OCI-LY7 (cell line): Measurements from ENCODE around the gene TCL1A. TPM values are rescaled to one million over a fixed set of nuclear protein-coding genes. Genes with fewer than 3 reads are reported as not detected.

Experiments used
- BruUV-seq: library from RNA; stranded (reverse); fragments of 400-500 nt; replicated peaks from 2 replicates; lab custom pipeline; 2021; lab: Mats Ljungman, UMichigan
- CTCF ChIA-PET: fragments of 300-600 bp; sonication (Branson Sonifier 250); formaldehyde crosslinking; loops from one replicate; lab custom pipeline; 2022; ENCODE audit warnings: antibody characterized with exemption; ENCODE audit not compliant: unreplicated experiment; lab: Charles Lee
- POLR2A ChIA-PET: fragments of 300-600 bp; sonication (Branson Sonifier 250); formaldehyde crosslinking; loops from one replicate; lab custom pipeline; 2022; ENCODE audit warnings: antibody characterized with exemption; lab: Charles Lee
- DNase-seq: peaks from one replicate; pipeline ENCODE4 v3.0.0-alpha.2; 2015; ENCODE audit warnings: low spot score
- H2AFZ ChIP-seq: fragments of 200-600 bp; sonication (generic), shearing (Covaris generic); 2 replicates; pipeline ENCODE4 v1.6.1; 2014; ENCODE audit warnings: mild to moderate bottlenecking, antibody characterized with exemption, low read length, moderate library complexity
- H3K27ac ChIP-seq: fragments of 200-600 bp; sonication (generic); 2 replicates; pipeline ENCODE4 v1.5.1; 2014; ENCODE audit warnings: mixed run types, low read depth, mild to moderate bottlenecking, moderate library complexity, low read length, inconsistent platforms; ENCODE audit not compliant: poor library complexity, severe bottlenecking
- H3K36me3 ChIP-seq: fragments of 200-600 bp; sonication (generic); 2 replicates; pipeline ENCODE4 v1.6.1; 2014; ENCODE audit warnings: mild to moderate bottlenecking, antibody characterized with exemption, low read length, moderate library complexity, mixed read lengths; ENCODE audit not compliant: insufficient read depth
- H3K4me1 ChIP-seq: fragments of 200-600 bp; sonication (generic); 2 replicates; pipeline ENCODE4 v1.5.1; 2014; ENCODE audit warnings: mild to moderate bottlenecking, low read length; ENCODE audit not compliant: insufficient read depth, poor library complexity, severe bottlenecking
- H3K4me2 ChIP-seq: fragments of 200-600 bp; sonication (generic); 2 replicates; pipeline ENCODE4 v1.6.1; 2014; ENCODE audit warnings: mild to moderate bottlenecking, low read length
- H3K4me3 ChIP-seq: fragments of 200-600 bp; sonication (generic); 2 replicates; pipeline ENCODE4 v1.5.1; 2014; ENCODE audit warnings: mild to moderate bottlenecking, low read depth, low read length; ENCODE audit not compliant: poor library complexity, severe bottlenecking
- H3K79me2 ChIP-seq: fragments of 200-600 bp; sonication (generic); 2 replicates; pipeline ENCODE4 v1.6.1; 2016; ENCODE audit warnings: low read depth, mild to moderate bottlenecking, low read length, moderate library complexity, mixed read lengths; ENCODE audit not compliant: insufficient read depth
- H3K9me2 ChIP-seq: fragments of 200-600 bp; sonication (generic); 2 replicates; pipeline ENCODE4 v1.6.1; 2016; ENCODE audit warnings: mild to moderate bottlenecking, low read length, mixed read lengths; ENCODE audit not compliant: insufficient read depth
- H3K9me3 ChIP-seq: fragments of 200-600 bp; sonication (generic); 2 replicates; pipeline ENCODE4 v1.6.1; 2014; ENCODE audit warnings: mild to moderate bottlenecking, mixed run types, low read length, mixed read lengths
- H4K20me1 ChIP-seq: fragments of 200-600 bp; sonication (generic); 2 replicates; pipeline ENCODE4 v1.6.1; 2014; ENCODE audit warnings: mild to moderate bottlenecking, antibody characterized with exemption, low read length, moderate library complexity, mixed read lengths; ENCODE audit not compliant: insufficient read depth
- EZH2phosphoT487 ChIP-seq: fragments of 200-600 bp; sonication (generic); IDR thresholded peaks from 2 replicates; pipeline ENCODE4 v1.6.1; 2018; ENCODE audit warnings: low read depth, borderline replicate concordance, mild to moderate bottlenecking, mixed run types, antibody characterized with exemption, low read length, moderate library complexity, mixed read lengths
- intact Hi-C: fragments of 100-400 bp; cut with micrococcal nuclease; formaldehyde crosslinking; loops from one replicate; pipeline ENCODE4 v1.10.0; 2022; ENCODE audit not compliant: unreplicated experiment
- total RNA-seq, 2 experiments: library from RNA; depleted of rRNA in 1 of 2; stranded (reverse); fragments of >200 nt in 1 of 2; shearing (Covaris generic) in 1 of 2; gene quantifications; 2 replicates each; pipeline ENCODE4 v1.2.3, GENCODE V29; 2014 to 2022
- TF ChIP-seq, protein P1 (sequence below): fragments of 200-600 bp; sonication (generic); conservative IDR thresholded peaks from 2 replicates; pipeline ENCODE4 v1.5.1; 2014; ENCODE audit warnings: mild to moderate bottlenecking, antibody characterized with exemption, low read length, moderate library complexity, mixed read lengths

TCL1A gene
- total RNA-seq, 2 experiments from 2014 or later, result 574 to 1,441 TPM

DNA sequence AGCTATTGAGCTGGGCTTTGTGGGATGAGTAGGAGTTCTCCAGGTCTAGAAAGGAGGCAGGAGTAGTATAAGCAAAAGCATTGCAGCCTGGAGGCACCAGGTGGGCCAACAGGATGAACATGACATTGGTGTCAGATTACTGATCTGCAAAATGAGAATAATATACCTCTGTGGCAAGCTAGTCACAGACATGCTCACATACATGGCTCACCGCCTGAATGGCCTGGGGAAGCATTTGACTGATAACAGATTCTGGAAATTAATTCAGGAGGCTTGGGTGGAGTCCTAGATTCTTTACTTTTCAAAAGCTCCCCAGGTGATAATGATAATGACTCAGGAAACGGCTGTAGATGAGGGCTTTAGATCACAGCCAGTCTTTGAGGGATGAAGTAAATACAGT, 27.0 kb downstream of the TCL1A start:
- Histone ChIP-seq H3K36me3 (no peaks in the 10 kb centered on the region), H4K20me1 (no peaks in the 10 kb centered on the region), H3K9me2 (no peaks in the 10 kb centered on the region), H3K9me3 (no peaks in the 10 kb centered on the region), H3K79me2 (no peaks in the 10 kb centered on the region), H3K4me1 (peaks cover 47% of the 10 kb centered on the region), H3K4me3 (peak overlapping the region; percentile 42), H2AFZ (no peak overlapping the region), H3K27ac (peak overlapping the region; percentile 28), H3K4me2 (peak overlapping the region; percentile 72)
- DNase-seq, result peak; percentile 55
- POLR2A ChIA-PET, result interaction anchor here (1.0 to 11.3 kb wide), 3 partner anchors 10 to 74 kb away, joined by 3 to 187 read pairs (median 8); no protein-coding TSS in a partner anchor
- CTCF ChIA-PET, result interaction anchor here (1.3 kb wide), 1 partner anchor 13 kb away, joined by 4 read pairs; no protein-coding TSS in a partner anchor
- TF ChIP-seq EZH2phosphoT487, result no peak
- TF ChIP-seq, protein P1, sequence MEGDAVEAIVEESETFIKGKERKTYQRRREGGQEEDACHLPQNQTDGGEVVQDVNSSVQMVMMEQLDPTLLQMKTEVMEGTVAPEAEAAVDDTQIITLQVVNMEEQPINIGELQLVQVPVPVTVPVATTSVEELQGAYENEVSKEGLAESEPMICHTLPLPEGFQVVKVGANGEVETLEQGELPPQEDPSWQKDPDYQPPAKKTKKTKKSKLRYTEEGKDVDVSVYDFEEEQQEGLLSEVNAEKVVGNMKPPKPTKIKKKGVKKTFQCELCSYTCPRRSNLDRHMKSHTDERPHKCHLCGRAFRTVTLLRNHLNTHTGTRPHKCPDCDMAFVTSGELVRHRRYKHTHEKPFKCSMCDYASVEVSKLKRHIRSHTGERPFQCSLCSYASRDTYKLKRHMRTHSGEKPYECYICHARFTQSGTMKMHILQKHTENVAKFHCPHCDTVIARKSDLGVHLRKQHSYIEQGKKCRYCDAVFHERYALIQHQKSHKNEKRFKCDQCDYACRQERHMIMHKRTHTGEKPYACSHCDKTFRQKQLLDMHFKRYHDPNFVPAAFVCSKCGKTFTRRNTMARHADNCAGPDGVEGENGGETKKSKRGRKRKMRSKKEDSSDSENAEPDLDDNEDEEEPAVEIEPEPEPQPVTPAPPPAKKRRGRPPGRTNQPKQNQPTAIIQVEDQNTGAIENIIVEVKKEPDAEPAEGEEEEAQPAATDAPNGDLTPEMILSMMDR, result no peak
- intact Hi-C loops, result no loop called here
- BruUV-seq, result no TSS peak

DNA sequence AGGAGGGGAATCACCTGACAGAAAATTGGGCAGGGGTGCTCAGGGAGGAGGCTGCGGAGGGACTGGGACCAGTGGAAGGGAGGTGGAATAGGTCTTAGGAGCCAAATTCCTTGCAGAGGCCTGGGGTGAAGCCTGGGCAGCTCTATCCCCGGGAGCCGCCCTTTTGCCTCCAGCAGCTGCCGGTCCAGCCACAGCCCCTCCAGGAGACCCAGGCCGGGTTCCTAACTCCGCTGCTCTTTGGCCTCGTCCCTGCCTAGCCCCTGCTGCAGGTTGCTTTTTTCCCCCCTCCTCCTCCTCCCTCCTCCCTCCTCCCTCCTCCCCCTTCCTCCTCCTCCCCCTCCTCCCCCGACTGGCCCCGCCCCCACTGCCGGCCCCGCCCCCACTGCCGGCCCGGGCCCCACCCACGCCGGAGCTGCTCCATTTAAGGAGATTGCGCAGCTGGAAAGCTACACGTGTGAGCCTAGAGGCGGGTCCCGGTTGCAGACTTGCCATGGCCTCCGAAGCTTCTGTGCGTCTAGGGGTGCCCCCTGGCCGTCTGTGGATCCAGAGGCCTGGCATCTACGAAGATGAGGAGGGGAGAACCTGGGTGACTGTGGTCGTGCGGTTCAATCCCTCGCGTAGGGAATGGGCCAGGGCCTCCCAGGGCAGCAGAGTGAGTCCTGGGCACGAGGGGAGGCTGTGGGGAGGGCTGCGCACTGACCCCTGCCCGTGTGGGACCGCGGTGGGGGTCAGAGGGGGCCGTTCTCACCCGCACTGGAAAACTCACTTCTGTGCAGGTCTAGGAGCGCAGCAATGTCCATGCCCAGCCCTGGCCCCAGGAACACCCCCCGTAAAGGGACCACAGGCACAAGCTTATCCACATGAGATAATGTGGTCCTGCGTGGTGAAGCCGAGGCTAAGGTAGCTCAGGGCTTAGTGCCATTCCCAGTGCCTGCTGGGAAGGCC, 27.7 kb downstream of the TCL1A start, which contains the start of gene TCL1B:
TSS of gene TCL1B (plus strand) at position 449 of the 945 bp plus-strand sequence. CDS start at position 491, 42 bp downstream.
- H3K36me3 ChIP-seq, result no peaks in the 10 kb centered on the region
- H3K27ac ChIP-seq, result peak within 1 kb of the TSS; percentile 28
- peak within 1 kb of the TSS; percentile 72 for H3K4me2 ChIP-seq
- H3K4me3 ChIP-seq, result peak within 1 kb of the TSS; percentile 42
- POLR2A ChIA-PET, result interaction anchor here (0.7 to 11.3 kb wide), 7 partner anchors 9 to 122 kb away, joined by 3 to 187 read pairs (median 5); no protein-coding TSS in a partner anchor
- intact Hi-C loops, result no loop called here
- H4K20me1 ChIP-seq, result no peaks in the 10 kb centered on the region
- no peak for DNase-seq
- no peaks in the 10 kb centered on the region for H3K9me2 ChIP-seq
- H3K4me1 ChIP-seq, result peaks cover 49% of the 10 kb centered on the region
- H3K79me2 ChIP-seq, result no peaks in the 10 kb centered on the region
- TF ChIP-seq, protein P1, result no peak
- TF ChIP-seq EZH2phosphoT487, result no peak
- no peaks in the 10 kb centered on the region for H3K9me3 ChIP-seq
- CTCF ChIA-PET, result interaction anchor here (1.0 to 1.3 kb wide), 3 partner anchors 12 to 75 kb away, joined by 3 to 4 read pairs (median 4); no protein-coding TSS in a partner anchor
- H2AFZ ChIP-seq, result no peak within 1 kb of the TSS; the same call in 1 of the 2 replicates
- no TSS peak for BruUV-seq
